Vagina (tissue), 2 donors: ENCODE measurements around the gene ACTA2. TPM values are rescaled to one million over a fixed set of nuclear protein-coding genes. Genes with fewer than 3 reads are reported as not detected.

Experiments used
- DNase-seq, 2 donors: peaks; one replicate each; pipeline ENCODE4 v3.0.0-alpha.2; 2017; ENCODE audit errors: extremely low spot score in 2 of 2
- H3K27ac ChIP-seq: fragments of 200-600 bp; sonication (generic); one replicate; pipeline ENCODE4 v1.5.1; 2019
- H3K27me3 ChIP-seq: fragments of 200-600 bp; sonication (generic); one replicate; pipeline ENCODE4 v1.5.1; 2019
- H3K36me3 ChIP-seq, 2 donors: fragments of 200-600 bp; sonication (generic); one replicate each; pipeline ENCODE4 v1.5.1; 2017 to 2019
- H3K4me1 ChIP-seq: fragments of 200-600 bp; sonication (generic); one replicate; pipeline ENCODE4 v1.5.1; 2019
- H3K4me3 ChIP-seq, 2 donors: fragments of 200-600 bp; sonication (generic); 1 replicate in 1 of 2; 2 replicates in 1 of 2; pipeline ENCODE4 v1.5.1; 2016 to 2019
- H3K9me3 ChIP-seq: fragments of 200-600 bp; sonication (generic); one replicate; pipeline ENCODE4 v1.5.1; 2019
- CTCF ChIP-seq, 3 experiments: fragments of 450-650 bp in 2 of 3; fragments of 200-600 bp in 1 of 3; sonication (generic) in 1 of 3; IDR thresholded peaks; one replicate each; pipeline ENCODE4 v1.5.1; 2017 to 2019; ENCODE audit warnings: antibody characterized with exemption in 3 of 3, mild to moderate bottlenecking in 2 of 3, moderate library complexity in 2 of 3
- POLR2A ChIP-seq, 2 donors: fragments of 450-650 bp; IDR thresholded peaks; one replicate each; pipeline ENCODE4 v1.6.1; 2017; ENCODE audit warnings: antibody characterized with exemption in 2 of 2, mild to moderate bottlenecking in 2 of 2, moderate library complexity in 2 of 2
- POLR2AphosphoS5 ChIP-seq, 2 donors: sonication (generic); formaldehyde crosslinking; IDR thresholded peaks; one replicate each; pipeline ENCODE4 v1.9.0; 2017; ENCODE audit warnings: antibody characterized with exemption in 2 of 2, mild to moderate bottlenecking in 2 of 2, low read depth in 1 of 2; ENCODE audit not compliant: insufficient read depth in 1 of 2
- intact Hi-C: fragments of 100-400 bp; cut with DNase I; formaldehyde crosslinking; loops from one replicate; pipeline ENCODE4 v1.15.1; 2023
- total RNA-seq: library from RNA; depleted of rRNA; stranded (reverse); fragments of >200 nt; gene quantifications from one replicate; pipeline ENCODE4 v1.2.3, GENCODE V29; 2016

The ACTA2 gene
- total RNA-seq, 1 donor from 2014 or later = 1,162 TPM

- Histone ChIP-seq H3K36me3 (no peaks in the 10 kb centered on the region), H3K4me3 (no peak overlapping the region), H3K27me3 (no peaks in the 10 kb centered on the region), H3K4me1 (peaks cover 25% of the 10 kb centered on the region), H3K27ac (peak overlapping the region; percentile 7), H3K9me3 (no peaks in the 10 kb centered on the region)
- no peak for DNase-seq
- intact Hi-C loops = no loop called here
- TF ChIP-seq POLR2A (IDR thresholded peaks at IDR 0.05) (no peak), CTCF (IDR thresholded peaks at IDR 0.05) (no peak), POLR2AphosphoS5 (IDR thresholded peaks at IDR 0.05; ENCODE audit: insufficient read depth in 1 of 2, low read depth in 1 of 2) (no peak)
Measured at GRCh38 chr10:88896372-88896993, 56.1 kb downstream of the ACTA2 start.

DNA sequence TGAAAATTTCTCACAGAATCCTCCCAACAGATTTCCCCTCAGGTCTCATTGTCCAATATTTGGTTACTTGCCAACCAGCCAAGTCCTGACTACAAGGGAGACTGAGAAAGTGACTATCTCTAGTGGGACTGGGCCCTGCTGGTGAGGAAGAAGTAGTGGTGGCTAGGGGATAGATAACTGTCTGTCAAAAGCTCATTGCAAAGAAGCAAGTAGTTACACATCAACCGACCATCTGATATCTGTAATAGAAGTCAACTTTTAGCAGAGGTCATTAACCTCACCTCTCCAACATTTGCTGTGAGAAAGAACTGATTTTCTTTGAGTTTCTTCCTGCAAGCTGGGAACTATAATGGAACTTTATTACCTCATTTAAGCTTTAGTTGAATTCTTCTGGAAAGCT, 57.3 kb downstream of the ACTA2 start:
- no peak overlapping the region for H3K4me3 ChIP-seq
- H3K27me3 ChIP-seq = no peaks in the 10 kb centered on the region
- no peak for TF ChIP-seq POLR2AphosphoS5 (IDR thresholded peaks at IDR 0.05; ENCODE audit: insufficient read depth in 1 of 2, low read depth in 1 of 2)
- no peak for TF ChIP-seq POLR2A (IDR thresholded peaks at IDR 0.05)
- no peak for TF ChIP-seq CTCF (IDR thresholded peaks at IDR 0.05)
- H3K27ac ChIP-seq = no peak overlapping the region
- no peaks in the 10 kb centered on the region for H3K36me3 ChIP-seq
- peaks cover 25% of the 10 kb centered on the region for H3K4me1 ChIP-seq
- H3K9me3 ChIP-seq = no peaks in the 10 kb centered on the region
- no peak for DNase-seq
- intact Hi-C loops = no loop called here

DNA sequence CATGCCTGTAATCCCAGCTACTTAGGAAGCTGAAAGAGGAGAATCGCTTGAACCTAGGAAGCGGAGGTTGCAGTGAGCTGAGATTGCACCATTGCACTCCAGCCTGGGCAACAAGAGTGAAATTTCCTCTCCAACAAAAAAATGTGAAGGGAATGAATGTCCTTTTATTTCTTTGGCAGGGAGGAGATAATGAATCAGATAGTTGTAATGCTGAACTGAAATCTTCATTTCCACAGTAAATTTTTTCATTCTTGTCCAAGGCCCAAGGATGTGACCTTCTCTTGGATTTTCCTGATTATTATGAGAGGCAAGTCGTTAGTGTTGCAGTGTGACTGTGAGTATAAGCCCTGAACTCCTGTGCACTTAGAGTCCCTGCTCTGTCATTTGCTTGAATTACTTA, 59.0 kb downstream of the ACTA2 start:
- H3K4me1 ChIP-seq = peaks cover 25% of the 10 kb centered on the region
- no peak for DNase-seq
- peak overlapping the region; percentile 42 for H3K27ac ChIP-seq

DNA sequence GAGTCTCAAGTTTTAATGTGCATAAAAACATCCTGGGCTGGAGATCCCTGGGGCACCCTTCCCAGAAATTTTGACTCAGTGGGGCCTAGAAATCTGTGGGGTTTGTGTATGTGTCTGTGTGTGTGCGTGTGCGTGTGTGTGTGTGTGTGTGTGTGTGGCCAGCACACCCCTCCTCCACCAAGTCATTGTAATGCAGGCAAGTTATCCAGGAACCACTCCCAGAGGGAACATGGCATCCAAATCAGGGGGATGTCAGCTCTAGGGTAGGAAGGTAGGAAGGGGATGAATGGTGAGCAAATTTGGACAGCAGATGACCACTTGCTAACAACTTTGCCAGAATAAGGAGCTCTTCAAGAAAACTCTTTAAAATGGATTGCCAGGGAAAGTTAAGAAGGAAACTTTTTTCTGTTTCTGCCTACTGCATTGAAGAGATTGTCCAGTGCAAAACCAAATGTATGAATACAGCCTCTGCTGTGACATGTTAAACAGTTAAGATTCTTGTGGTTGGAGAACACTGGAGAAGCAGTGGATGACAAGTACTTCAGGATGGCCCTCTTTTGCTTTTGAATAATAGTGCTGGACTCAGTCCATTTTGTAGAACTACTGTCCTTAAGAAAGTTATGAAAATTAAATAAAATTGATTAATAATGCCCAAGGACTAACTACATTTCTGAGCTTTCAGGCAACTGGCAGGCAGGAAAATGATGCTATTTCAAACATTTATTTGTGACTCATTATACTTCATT, 60.2 kb downstream of the ACTA2 start:
- peaks cover 16% of the 10 kb centered on the region for H3K4me1 ChIP-seq
- H3K27me3 ChIP-seq = no peaks in the 10 kb centered on the region
- no peaks in the 10 kb centered on the region for H3K36me3 ChIP-seq
- DNase-seq = no peak
- TF ChIP-seq POLR2A (IDR thresholded peaks at IDR 0.05) (no peak), CTCF (IDR thresholded peaks at IDR 0.05) (no peak), POLR2AphosphoS5 (IDR thresholded peaks at IDR 0.05; ENCODE audit: insufficient read depth in 1 of 2, low read depth in 1 of 2) (no peak)
- intact Hi-C loops = no loop called here
- H3K27ac ChIP-seq = peak overlapping the region; percentile 35
- no peaks in the 10 kb centered on the region for H3K9me3 ChIP-seq
- no peak overlapping the region for H3K4me3 ChIP-seq

More for the DNA sequence above, 59.0 kb downstream of the ACTA2 start:
- Histone ChIP-seq H3K9me3 (no peaks in the 10 kb centered on the region), H3K27me3 (no peaks in the 10 kb centered on the region), H3K4me3 (no peak overlapping the region), H3K36me3 (no peaks in the 10 kb centered on the region)
- TF ChIP-seq CTCF (IDR thresholded peaks at IDR 0.05) (no peak), POLR2AphosphoS5 (IDR thresholded peaks at IDR 0.05; ENCODE audit: insufficient read depth in 1 of 2, low read depth in 1 of 2) (no peak), POLR2A (IDR thresholded peaks at IDR 0.05) (no peak)
- intact Hi-C loops = no loop called here
